ENCODE measurements around the gene MRPL33.

The MRPL33 gene

DNA sequence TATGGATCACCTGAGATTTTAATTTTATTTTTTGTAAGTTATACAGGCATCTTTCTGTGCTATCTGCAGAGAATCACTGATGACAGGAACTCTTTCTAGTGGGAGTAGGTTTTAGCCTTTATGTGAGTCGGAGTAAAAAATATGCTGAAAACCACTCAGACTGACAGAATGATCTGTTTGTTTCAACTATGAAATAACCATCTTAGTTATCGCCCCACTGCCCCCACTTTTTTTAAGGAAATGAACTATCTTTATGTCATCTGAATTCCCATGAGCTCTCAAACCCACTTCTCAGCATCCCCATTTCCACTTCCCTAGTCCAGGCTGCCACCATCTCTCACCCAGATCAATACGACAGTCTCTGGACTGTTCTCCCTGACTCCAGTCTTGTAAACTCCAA lies 38.9 kb downstream of the MRPL33 start:
- peak; percentile 21 to 42 (median 34) for DNase-seq

DNA sequence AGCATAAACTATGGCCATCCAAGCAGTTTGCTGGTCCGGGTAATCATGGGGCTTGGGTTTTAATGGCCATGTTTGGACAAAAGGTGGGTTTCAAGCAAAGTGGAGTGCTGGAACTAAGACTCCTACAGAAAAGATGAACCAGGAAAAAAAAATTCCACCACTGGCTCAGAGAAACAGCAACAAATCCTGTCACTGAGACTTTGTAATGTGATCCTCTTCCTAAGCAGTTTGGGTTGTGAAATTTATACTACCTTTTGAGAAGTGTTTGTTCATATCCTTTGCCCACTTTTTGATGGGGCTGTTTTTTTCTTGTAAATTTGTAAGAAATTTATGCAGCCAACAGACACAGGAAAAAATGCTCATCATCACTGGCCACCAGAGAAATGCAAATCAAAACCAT lies 40.2 kb downstream of the MRPL33 start:
- no peak for DNase-seq

DNA sequence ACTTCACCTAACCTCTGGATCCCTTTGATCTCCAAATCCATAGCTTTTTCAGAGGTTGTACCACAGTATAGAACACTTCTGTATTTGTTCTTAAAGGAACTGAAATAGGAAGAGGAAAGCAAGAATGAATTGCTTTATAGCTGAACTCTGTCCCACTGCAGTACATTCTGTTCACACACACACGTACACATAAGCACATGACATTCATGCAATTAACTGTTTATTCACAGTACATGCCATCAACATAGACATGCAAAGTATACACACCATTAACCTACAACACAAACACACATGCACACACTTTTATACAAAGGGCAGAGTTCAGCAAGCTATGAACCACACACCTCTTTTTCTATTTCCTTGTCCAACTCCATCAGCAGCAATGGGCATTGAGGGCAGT lies 43.2 kb downstream of the MRPL33 start:
- DNase-seq = peak in 2 of 4 experiments; percentile 36 to 39

DNA sequence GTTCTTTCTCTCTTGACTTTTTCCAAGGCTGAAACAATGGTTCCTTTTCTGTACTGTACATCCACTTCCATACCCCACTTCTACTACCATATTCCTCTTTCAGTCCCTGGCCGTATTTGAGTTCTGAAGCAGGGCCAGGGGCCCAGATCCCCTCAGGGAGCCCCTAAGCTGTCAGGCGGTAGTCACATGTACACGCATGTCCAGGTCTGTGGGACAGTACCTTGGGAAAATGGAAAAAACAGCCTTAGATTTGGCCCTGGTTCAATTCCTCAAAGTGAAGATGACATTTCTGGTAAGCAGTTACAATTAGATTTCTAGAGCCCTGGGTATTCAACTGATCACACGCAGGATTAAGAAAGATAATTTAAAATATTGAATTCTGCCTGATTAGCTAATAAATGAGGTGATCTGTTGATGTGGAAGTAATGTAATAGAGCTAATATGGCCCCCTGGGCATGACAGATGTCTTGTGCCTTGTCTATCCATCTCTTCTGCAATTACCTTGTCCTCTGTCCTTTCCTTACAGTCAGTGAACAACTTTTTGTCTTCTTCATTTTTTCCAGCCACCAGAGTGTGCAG lies 44.4 kb downstream of the MRPL33 start:
- no peak for DNase-seq

GRCh38 chr2:27822049-27822448 lies 50.5 kb downstream of the MRPL33 start:
- no peak for DNase-seq

DNA sequence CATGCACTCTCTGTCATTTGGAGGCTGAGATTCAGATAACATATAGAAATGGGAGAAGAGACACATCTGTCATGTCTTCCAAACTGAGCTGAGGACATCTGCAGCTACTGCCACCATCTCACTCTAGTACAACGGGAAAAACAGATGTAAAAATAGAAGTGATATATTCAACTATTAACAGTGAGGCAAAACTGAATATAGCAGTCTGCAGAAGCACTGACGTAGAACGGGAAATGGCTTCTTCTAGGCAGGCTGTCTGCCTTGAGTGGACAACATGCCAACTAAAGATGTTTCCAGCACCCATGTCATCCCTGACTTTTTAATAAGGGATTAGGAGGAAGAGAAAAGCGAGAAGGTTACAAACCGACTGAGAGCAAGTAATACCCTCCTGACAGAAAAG lies 51.6 kb downstream of the MRPL33 start:
- DNase-seq = no peak

DNA sequence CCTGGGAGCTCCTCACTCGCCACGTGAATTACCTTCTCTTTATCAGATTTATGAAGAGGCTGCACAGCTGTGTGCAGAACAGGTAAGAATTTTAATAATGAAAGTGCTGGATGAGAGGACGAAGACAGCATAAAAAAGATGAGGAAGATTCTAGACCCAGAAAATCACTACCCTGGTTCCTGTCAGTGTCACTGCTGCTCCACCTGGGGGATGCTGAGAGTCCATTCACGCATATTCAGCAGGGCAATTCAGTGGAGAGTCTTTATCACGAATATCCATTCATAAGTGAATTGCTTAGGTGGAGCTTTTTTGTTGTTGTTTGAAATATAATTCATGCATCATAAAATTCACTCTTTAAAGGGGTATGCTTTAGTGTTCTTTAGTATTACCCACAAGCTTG lies 52.0 kb downstream of the MRPL33 start:
- DNase-seq = no peak

DNA sequence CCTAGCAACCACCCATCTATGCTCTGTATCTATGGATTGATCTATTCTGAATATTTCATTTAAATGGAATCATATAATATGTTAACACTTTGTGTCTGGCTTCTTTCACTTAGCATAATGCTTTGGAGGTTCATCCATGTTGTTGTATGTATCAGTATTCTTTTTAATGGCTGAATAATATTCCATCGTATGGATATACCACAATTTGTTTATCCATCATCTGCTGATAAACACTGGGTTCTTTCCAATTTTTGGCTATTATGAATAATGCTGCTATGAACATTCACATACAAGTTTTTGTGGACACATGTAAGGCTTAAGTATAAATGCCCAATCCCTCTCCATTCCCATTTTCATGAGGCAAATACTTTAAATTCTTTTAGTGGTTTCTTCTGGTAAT lies 52.9 kb downstream of the MRPL33 start:
- no peak for DNase-seq

DNA sequence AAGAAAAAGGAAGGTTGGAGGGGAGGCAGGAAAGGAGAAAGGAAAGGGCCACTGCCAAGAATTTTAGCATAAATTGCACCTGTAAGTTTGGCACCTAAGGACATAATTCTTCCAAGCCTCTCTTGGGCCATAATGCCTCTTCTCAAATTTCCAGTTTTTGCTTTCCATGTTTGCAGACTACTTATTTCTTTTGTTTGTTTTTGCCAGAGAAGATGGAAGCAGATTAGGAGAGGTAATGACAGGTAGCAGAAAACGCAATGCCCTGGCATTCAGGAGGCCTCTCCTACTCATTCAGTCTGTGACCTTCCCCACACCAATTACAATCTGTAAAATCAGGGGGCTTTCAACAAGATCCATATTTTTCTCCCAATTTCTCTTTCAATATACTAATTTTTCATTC lies 56.8 kb downstream of the MRPL33 start:
- DNase-seq = no peak
